Fibroblast of lung (primary cell): ENCODE measurements around the gene LIN37.

ENCODE experiments used
- EZH2 ChIP-seq: IDR thresholded peaks from 2 replicates; pipeline ENCODE4 v1.5.1; 2012; ENCODE audit warnings: low read length, control low read depth, mild to moderate bottlenecking; ENCODE audit errors: missing control alignments
- TF ChIP-seq, protein P1 (sequence below), 2 donors: IDR thresholded peaks in 1 of 2; conservative IDR thresholded peaks in 1 of 2; 1 replicate in 1 of 2; 2 replicates in 1 of 2; pipeline ENCODE4 v1.5.1; 2011 to 2012; ENCODE audit warnings: low read length in 2 of 2, control low read depth in 1 of 2, inconsistent platforms in 1 of 2, low read depth in 1 of 2, mild to moderate bottlenecking in 1 of 2

DNA sequence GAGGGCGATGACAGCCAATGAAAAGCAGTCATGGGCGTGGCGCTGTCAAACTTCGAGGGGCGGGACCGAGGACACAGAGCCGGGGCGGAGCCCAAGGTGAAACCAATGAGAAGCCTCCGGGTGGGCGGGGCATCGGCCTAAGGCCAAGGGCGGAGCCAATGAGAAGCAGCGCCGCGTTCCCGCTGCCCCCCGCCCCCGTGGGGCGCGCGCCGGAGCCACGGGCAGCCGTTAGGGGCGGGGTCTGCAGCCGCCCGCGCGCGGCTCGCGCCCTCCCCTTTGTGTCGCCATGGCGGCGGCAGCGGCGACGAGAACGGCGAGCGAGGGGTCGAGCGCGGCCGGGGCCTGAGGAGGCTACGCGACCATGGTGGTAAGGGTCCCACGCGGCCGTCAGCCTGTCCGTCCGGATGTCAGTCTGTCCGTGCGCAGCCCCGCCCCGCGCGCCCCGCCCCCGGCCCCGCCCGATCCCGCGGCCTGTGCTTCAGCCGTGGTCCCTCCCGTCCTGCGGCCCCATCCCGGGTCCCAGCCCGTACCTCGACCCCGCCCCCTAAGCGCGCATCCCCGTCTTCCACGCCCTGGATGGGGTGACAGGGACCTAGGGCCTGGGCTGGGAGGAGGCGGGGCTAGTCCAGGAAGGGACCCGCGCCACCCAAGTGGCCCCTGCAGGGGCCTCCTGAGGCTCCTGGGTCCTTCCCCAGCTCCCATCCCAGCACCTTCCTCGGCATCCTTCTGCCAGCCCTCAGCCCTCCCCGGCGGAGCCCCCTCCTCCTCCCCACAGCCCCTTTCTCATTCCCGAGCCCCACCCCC is 27.1 kb downstream of the LIN37 start, which contains the start of gene ARHGAP33:
- TF ChIP-seq, protein P1, sequence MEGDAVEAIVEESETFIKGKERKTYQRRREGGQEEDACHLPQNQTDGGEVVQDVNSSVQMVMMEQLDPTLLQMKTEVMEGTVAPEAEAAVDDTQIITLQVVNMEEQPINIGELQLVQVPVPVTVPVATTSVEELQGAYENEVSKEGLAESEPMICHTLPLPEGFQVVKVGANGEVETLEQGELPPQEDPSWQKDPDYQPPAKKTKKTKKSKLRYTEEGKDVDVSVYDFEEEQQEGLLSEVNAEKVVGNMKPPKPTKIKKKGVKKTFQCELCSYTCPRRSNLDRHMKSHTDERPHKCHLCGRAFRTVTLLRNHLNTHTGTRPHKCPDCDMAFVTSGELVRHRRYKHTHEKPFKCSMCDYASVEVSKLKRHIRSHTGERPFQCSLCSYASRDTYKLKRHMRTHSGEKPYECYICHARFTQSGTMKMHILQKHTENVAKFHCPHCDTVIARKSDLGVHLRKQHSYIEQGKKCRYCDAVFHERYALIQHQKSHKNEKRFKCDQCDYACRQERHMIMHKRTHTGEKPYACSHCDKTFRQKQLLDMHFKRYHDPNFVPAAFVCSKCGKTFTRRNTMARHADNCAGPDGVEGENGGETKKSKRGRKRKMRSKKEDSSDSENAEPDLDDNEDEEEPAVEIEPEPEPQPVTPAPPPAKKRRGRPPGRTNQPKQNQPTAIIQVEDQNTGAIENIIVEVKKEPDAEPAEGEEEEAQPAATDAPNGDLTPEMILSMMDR (conservative IDR thresholded peaks at IDR 0.05 in 1 of 2, IDR thresholded peaks at IDR 0.05 in 1 of 2; ENCODE audit: low read depth in 1 of 2, low read length in 2 of 2) = no peak
- no peak for TF ChIP-seq EZH2
